Measurements from ENCODE around the gene GRID2.

The GRID2 gene

DNA sequence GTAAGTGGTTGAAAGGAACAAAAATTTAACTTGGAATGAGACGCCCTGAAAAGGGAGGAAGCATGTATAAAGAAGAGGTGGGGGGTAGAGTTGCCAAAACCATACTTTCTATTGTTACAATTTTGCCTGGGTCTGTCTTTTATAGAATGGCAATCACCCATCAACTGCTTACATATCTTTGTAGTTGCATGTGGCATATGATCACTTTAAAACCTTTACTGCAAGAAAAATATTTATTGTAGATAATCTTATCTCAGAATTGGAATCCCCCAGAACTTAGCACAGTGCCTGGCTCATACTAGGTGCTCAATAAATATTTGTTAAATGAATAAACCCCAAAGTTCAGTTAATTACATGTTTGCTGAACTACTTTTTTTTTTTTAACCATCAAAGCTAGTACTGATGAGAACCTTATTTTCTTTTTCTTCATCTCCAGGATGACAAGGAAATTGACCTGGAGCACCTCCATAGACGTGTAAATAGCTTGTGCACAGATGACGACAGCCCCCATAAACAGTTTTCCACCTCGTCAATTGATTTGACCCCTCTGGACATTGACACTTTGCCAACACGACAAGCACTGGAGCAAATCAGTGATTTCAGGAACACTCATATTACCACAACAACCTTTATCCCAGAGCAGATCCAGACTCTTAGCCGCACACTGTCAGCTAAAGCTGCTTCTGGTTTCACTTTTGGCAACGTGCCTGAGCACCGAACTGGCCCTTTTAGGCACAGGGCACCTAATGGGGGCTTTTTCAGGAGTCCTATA is 1468.1 kb downstream of the GRID2 start:
- no peak for TF ChIP-seq Cebpa-rat (IDR thresholded peaks at IDR 0.05)
- Histone ChIP-seq H3K4me2 (no peak overlapping the region), H3K36me3 (no peaks in the 10 kb centered on the region), H4K20me1 (no peaks in the 10 kb centered on the region), H3K27me3 (no peaks in the 10 kb centered on the region), H3K27ac (no peak overlapping the region), H3K4me3 (no peak overlapping the region), H3K9ac (no peak overlapping the region), H3K4me1 (no peaks in the 10 kb centered on the region), H3K9me3 (no peaks in the 10 kb centered on the region)

DNA sequence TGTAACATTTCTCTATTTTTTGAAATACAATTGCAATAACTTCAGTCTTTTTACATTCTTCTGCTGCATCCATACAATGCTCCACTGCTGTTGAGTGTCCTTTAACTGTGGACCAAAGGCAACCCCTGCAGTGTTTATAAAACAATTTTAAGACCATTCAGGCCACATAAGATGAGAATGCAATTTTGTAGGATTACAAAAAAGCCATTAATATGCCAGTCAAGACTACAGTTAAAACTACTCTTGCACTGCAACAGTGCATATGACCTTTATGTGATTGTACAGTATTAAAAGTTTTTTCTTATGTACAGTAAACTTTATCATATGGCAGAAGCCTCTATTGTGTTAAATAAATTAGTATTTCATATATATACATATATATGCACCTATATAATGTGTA is 1469.1 kb downstream of the GRID2 start:
- H3K4me3 ChIP-seq = no peak overlapping the region
- H4K20me1 ChIP-seq = no peaks in the 10 kb centered on the region
- no peaks in the 10 kb centered on the region for H3K36me3 ChIP-seq
- TF ChIP-seq Cebpa-rat (IDR thresholded peaks at IDR 0.05) = no peak
- no peaks in the 10 kb centered on the region for H3K27me3 ChIP-seq
- no peaks in the 10 kb centered on the region for H3K9me3 ChIP-seq
- H3K27ac ChIP-seq = no peak overlapping the region
- no peak overlapping the region for H3K4me2 ChIP-seq
- no peak overlapping the region for H3K9ac ChIP-seq
- no peaks in the 10 kb centered on the region for H3K4me1 ChIP-seq

GRCh38 chr4:93775551-93775950 is 1471.8 kb downstream of the GRID2 start:
- Histone ChIP-seq H3K36me3 (no peaks in the 10 kb centered on the region), H3K4me1 (no peaks in the 10 kb centered on the region), H3K27me3 (no peaks in the 10 kb centered on the region), H3K27ac (no peak overlapping the region), H3K9ac (no peak overlapping the region), H3K4me3 (no peak overlapping the region), H3K4me2 (no peak overlapping the region), H3K9me3 (no peaks in the 10 kb centered on the region), H4K20me1 (no peaks in the 10 kb centered on the region)
- TF ChIP-seq Cebpa-rat (IDR thresholded peaks at IDR 0.05) = no peak

DNA sequence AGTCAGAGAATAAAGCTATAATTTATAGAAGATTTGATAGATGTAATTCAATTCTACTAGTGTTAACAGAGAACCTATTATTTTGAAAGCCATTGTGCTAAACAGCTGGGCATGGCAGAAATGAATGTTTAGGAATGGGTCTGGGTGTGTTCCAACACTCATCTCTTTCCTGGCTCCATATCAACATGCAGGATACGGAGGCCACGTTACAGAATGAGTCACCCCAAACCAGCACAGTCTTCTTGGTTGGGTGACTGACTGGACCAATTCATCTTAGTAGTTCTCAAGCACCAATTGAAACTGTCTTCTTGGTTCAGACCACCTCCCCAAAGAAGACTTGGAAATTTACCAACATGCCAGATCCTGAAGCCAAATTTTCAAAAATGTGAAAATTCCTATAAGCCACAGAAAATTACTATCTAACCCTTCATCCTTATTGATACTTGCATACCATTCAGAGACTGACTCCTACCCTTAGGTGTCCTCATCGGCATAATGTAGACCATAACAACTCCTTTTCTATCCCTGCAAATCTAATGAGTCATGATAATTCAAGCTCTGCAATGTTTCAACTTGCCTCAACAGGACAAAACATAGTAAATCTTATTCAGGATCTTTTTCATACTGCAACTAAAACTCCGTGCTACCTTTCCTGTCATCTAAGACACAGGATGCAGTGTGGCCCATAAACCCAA is 1472.8 kb downstream of the GRID2 start:
- Histone ChIP-seq H3K27ac (no peak overlapping the region), H3K4me1 (no peaks in the 10 kb centered on the region), H3K36me3 (no peaks in the 10 kb centered on the region), H3K4me3 (no peak overlapping the region), H3K9me3 (no peaks in the 10 kb centered on the region), H3K9ac (no peak overlapping the region), H3K4me2 (no peak overlapping the region), H3K27me3 (no peaks in the 10 kb centered on the region), H4K20me1 (no peaks in the 10 kb centered on the region)
- TF ChIP-seq Cebpa-rat (IDR thresholded peaks at IDR 0.05) = no peak

- Histone ChIP-seq H3K9ac (no peak overlapping the region), H3K27ac (no peak overlapping the region), H3K4me2 (no peak overlapping the region), H3K4me1 (no peaks in the 10 kb centered on the region), H4K20me1 (no peaks in the 10 kb centered on the region), H3K9me3 (no peaks in the 10 kb centered on the region), H3K36me3 (no peaks in the 10 kb centered on the region), H3K27me3 (no peaks in the 10 kb centered on the region), H3K4me3 (no peak overlapping the region)
- no peak for TF ChIP-seq Cebpa-rat (IDR thresholded peaks at IDR 0.05)
Observed at GRCh38 chr4:93777081-93777460, 1473.3 kb downstream of the GRID2 start.

GRCh38 chr4:93779228-93779627 is 1475.5 kb downstream of the GRID2 start:
- H3K4me1 ChIP-seq = no peaks in the 10 kb centered on the region
- H3K4me3 ChIP-seq = no peak overlapping the region
- H3K27ac ChIP-seq = no peak overlapping the region
- H3K4me2 ChIP-seq = no peak overlapping the region
- TF ChIP-seq Cebpa-rat (IDR thresholded peaks at IDR 0.05) = no peak
- H3K36me3 ChIP-seq = no peaks in the 10 kb centered on the region
- no peaks in the 10 kb centered on the region for H4K20me1 ChIP-seq
- H3K9me3 ChIP-seq = no peaks in the 10 kb centered on the region
- H3K27me3 ChIP-seq = no peaks in the 10 kb centered on the region
- no peak overlapping the region for H3K9ac ChIP-seq

- Histone ChIP-seq H4K20me1 (no peaks in the 10 kb centered on the region), H3K9me3 (no peaks in the 10 kb centered on the region), H3K27me3 (no peaks in the 10 kb centered on the region), H3K4me2 (no peak overlapping the region), H3K9ac (no peak overlapping the region), H3K36me3 (no peaks in the 10 kb centered on the region), H3K27ac (no peak overlapping the region), H3K4me1 (no peaks in the 10 kb centered on the region), H3K4me3 (no peak overlapping the region)
- TF ChIP-seq Cebpa-rat (IDR thresholded peaks at IDR 0.05) = no peak
Observed at GRCh38 chr4:93780080-93780479, 1476.3 kb downstream of the GRID2 start.

DNA sequence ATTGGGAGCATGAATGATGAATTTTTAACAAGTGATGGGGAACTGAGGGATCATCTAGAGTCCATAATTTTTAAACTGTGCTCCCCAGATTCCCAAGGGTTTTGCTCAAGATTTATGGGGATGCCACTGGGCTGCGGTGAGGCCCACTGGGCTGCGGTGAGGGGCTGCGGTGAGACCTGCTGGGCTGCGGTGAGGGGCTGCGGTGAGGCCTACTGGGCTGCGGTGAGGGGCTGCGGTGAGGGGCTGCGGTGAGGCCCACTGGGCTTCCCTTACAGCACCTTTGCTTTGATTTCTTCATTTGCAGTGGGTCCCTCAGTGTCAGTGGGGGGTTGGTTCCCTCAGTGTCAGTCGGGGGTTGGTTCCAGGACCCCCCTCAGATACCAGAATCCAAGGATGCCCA is 1477.4 kb downstream of the GRID2 start:
- no peak overlapping the region for H3K27ac ChIP-seq
- no peaks in the 10 kb centered on the region for H3K9me3 ChIP-seq
- H3K4me1 ChIP-seq = no peaks in the 10 kb centered on the region
- no peak for TF ChIP-seq Cebpa-rat (IDR thresholded peaks at IDR 0.05)
- no peak overlapping the region for H3K4me2 ChIP-seq
- no peak overlapping the region for H3K4me3 ChIP-seq
- H4K20me1 ChIP-seq = no peaks in the 10 kb centered on the region
- H3K36me3 ChIP-seq = no peaks in the 10 kb centered on the region
- no peaks in the 10 kb centered on the region for H3K27me3 ChIP-seq
- H3K9ac ChIP-seq = no peak overlapping the region

DNA sequence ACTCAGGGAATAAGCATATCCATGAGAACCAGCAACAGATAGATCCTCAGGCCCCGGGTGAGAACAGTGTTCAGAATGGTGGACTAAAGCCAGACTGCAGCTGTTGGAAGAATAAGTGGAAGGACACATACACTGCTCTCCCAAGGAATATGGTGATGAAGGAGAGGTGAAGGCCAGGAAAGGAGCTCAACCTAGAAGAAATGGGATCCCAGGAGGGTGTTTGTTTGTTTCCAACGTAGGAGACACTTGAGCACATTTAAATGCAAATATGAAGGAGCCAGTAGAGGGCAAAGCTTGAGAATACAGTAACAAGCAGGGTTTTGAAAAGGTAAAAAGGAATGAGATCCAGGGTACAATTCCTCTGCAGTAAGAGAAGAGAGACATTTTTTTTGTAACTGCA is 1482.4 kb downstream of the GRID2 start:
- no peak overlapping the region for H3K4me2 ChIP-seq
- no peaks in the 10 kb centered on the region for H3K36me3 ChIP-seq
- no peaks in the 10 kb centered on the region for H3K27me3 ChIP-seq
- H3K9ac ChIP-seq = no peak overlapping the region
- no peak overlapping the region for H3K4me3 ChIP-seq
- H3K9me3 ChIP-seq = no peaks in the 10 kb centered on the region
- no peaks in the 10 kb centered on the region for H3K4me1 ChIP-seq
- TF ChIP-seq Cebpa-rat (IDR thresholded peaks at IDR 0.05) = no peak
- no peaks in the 10 kb centered on the region for H4K20me1 ChIP-seq
- H3K27ac ChIP-seq = no peak overlapping the region

DNA sequence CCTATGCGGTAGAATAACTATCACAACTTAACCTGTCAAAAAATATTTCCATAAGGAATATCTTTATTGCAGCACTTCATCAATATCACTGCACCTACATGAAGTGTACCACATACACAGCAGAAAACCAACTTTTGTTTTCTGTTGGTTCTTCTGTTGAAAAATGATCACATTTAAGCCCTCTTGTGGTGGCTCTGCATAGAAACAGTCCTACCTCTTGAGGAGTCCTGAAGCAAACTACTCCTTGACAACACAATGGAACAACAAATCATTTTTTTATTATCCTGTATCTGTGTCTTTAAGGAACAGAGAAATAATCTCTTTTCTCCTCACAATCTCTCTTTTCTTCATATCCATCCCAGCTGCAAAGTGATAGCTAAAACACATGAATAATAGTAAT is 1484.9 kb downstream of the GRID2 start:
- H3K4me3 ChIP-seq = no peak overlapping the region
- H3K27ac ChIP-seq = no peak overlapping the region
- no peaks in the 10 kb centered on the region for H3K9me3 ChIP-seq
- no peak for TF ChIP-seq Cebpa-rat (IDR thresholded peaks at IDR 0.05)
- H4K20me1 ChIP-seq = no peaks in the 10 kb centered on the region
- H3K4me2 ChIP-seq = no peak overlapping the region
- no peaks in the 10 kb centered on the region for H3K27me3 ChIP-seq
- H3K9ac ChIP-seq = no peak overlapping the region
- H3K36me3 ChIP-seq = no peaks in the 10 kb centered on the region
- no peaks in the 10 kb centered on the region for H3K4me1 ChIP-seq

Measured in BLaER1 (cell line).